HL-60 (cell line): ENCODE measurements around the gene FBXL17.
A peak's percentile ranks its signal among the peaks of the same experiment; 100 is the strongest.

Source experiments
- DNase-seq, 2 experiments: peaks; one replicate each; pipeline ENCODE4 v3.0.0-alpha.2; 2010 to 2020; ENCODE audit warnings: low read depth in 1 of 2, low spot score in 1 of 2
- H3K27ac ChIP-seq: fragments of 250-450 bp; sonication (Bioruptor Pico); replicated peaks from 2 replicates; pipeline ENCODE4 v1.5.1; 2020; ENCODE audit warnings: mild to moderate bottlenecking, moderate library complexity
- H3K27me3 ChIP-seq: fragments of 250-450 bp; sonication (Bioruptor Pico); 2 replicates; pipeline ENCODE4 v1.5.1; 2021; ENCODE audit warnings: mild to moderate bottlenecking, moderate library complexity; ENCODE audit not compliant: insufficient read depth, poor library complexity, severe bottlenecking
- H3K4me3 ChIP-seq: replicated peaks from 2 replicates; pipeline ENCODE4 v1.5.1; 2011; ENCODE audit warnings: mild to moderate bottlenecking, control low read depth, low read length; ENCODE audit not compliant: insufficient read depth
- GABPA ChIP-seq: IDR thresholded peaks from 2 replicates; pipeline ENCODE4 v1.6.1; 2012; ENCODE audit warnings: low read depth
- POLR2AphosphoS5 ChIP-seq: IDR thresholded peaks from 2 replicates; pipeline ENCODE4 v1.6.1; 2012; ENCODE audit warnings: low read depth
- SPI1 ChIP-seq: IDR thresholded peaks from 2 replicates; pipeline ENCODE4 v1.6.1; 2012; ENCODE audit warnings: low read depth, mild to moderate bottlenecking, borderline replicate concordance
- TF ChIP-seq, protein P1 (sequence below): IDR thresholded peaks from 2 replicates; pipeline ENCODE4 v1.6.1; 2012; ENCODE audit warnings: low read depth; ENCODE audit not compliant: insufficient replicate concordance
- TF ChIP-seq, protein P2 (sequence below): IDR thresholded peaks from one replicate; pipeline ENCODE4 v1.5.1; 2011; ENCODE audit warnings: low read length, control low read depth, inconsistent platforms; ENCODE audit not compliant: insufficient read depth

The FBXL17 gene

DNA sequence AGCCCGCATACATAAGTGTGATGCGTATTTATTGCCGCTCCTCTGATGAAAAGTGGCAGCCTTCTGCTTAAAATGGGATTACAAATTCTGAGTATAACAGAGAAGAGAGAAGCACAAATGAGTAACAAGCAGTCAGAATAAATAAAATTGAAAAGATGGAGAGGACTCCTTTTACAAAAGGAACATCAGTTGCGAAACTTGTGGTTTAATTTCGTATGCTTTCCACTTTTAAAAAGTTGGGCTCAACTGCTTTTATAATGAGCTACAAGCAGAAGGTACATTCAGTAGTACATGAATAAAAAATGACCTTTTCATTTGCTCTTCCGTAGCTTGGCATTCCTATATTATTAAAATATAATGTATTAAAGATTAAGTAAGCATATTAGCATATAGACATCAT is 320.0 kb downstream of the FBXL17 start:
- H3K4me3 ChIP-seq: no peak overlapping the region
- TF ChIP-seq, protein P1, sequence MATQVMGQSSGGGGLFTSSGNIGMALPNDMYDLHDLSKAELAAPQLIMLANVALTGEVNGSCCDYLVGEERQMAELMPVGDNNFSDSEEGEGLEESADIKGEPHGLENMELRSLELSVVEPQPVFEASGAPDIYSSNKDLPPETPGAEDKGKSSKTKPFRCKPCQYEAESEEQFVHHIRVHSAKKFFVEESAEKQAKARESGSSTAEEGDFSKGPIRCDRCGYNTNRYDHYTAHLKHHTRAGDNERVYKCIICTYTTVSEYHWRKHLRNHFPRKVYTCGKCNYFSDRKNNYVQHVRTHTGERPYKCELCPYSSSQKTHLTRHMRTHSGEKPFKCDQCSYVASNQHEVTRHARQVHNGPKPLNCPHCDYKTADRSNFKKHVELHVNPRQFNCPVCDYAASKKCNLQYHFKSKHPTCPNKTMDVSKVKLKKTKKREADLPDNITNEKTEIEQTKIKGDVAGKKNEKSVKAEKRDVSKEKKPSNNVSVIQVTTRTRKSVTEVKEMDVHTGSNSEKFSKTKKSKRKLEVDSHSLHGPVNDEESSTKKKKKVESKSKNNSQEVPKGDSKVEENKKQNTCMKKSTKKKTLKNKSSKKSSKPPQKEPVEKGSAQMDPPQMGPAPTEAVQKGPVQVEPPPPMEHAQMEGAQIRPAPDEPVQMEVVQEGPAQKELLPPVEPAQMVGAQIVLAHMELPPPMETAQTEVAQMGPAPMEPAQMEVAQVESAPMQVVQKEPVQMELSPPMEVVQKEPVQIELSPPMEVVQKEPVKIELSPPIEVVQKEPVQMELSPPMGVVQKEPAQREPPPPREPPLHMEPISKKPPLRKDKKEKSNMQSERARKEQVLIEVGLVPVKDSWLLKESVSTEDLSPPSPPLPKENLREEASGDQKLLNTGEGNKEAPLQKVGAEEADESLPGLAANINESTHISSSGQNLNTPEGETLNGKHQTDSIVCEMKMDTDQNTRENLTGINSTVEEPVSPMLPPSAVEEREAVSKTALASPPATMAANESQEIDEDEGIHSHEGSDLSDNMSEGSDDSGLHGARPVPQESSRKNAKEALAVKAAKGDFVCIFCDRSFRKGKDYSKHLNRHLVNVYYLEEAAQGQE: no peak
- TF ChIP-seq GABPA (no peak), POLR2AphosphoS5 (no peak)
- H3K27me3 ChIP-seq: no peaks in the 10 kb centered on the region
- peak in 1 of 2 experiments; percentile 1 for DNase-seq
- no peak overlapping the region for H3K27ac ChIP-seq

DNA sequence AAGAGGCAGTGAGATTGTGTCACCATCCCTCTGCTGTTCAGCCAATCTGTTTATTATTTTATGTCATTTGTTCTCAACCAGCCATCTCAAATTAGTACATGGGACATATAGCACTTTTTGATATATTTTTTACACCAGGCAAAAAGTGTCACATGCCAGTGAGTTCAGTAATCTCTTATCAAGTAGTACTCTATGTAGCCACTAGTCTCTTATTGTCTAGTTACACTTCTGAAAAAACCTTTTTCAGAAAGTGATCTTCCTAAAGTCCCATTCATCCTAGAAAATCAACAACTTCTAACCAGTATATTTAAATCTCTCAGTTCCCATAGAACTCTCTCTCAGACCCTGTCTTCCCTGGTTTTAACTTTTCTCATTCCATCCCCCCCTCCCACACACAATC is 321.6 kb downstream of the FBXL17 start:
- Histone ChIP-seq H3K27ac (no peak overlapping the region), H3K4me3 (no peak overlapping the region), H3K27me3 (no peaks in the 10 kb centered on the region)
- no peak for DNase-seq
- TF ChIP-seq SPI1: no peak
- TF ChIP-seq, protein P1: no peak
- TF ChIP-seq, protein P2, sequence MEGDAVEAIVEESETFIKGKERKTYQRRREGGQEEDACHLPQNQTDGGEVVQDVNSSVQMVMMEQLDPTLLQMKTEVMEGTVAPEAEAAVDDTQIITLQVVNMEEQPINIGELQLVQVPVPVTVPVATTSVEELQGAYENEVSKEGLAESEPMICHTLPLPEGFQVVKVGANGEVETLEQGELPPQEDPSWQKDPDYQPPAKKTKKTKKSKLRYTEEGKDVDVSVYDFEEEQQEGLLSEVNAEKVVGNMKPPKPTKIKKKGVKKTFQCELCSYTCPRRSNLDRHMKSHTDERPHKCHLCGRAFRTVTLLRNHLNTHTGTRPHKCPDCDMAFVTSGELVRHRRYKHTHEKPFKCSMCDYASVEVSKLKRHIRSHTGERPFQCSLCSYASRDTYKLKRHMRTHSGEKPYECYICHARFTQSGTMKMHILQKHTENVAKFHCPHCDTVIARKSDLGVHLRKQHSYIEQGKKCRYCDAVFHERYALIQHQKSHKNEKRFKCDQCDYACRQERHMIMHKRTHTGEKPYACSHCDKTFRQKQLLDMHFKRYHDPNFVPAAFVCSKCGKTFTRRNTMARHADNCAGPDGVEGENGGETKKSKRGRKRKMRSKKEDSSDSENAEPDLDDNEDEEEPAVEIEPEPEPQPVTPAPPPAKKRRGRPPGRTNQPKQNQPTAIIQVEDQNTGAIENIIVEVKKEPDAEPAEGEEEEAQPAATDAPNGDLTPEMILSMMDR: no peak

DNA sequence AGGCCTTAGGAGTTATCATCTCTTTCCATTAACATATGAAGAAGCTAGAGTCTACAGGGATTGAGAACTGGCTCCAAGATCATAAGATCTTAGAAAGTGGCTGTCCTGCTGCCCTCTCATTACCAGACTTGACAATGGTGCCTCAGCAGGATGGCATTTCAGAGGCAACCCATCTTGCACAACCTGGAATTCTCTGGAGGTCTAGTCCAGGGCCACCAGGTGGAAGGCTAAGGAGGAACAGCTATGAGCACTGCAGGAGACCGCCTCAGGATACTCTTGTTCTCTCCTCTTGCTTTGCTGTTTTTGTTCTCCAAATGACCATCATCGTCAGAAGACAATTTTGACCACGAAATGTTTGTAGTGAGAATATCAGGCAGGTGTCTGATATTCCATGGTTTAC is 322.6 kb downstream of the FBXL17 start:
- Histone ChIP-seq H3K27me3 (no peaks in the 10 kb centered on the region), H3K4me3 (no peak overlapping the region), H3K27ac (no peak overlapping the region)
- no peak for DNase-seq
- TF ChIP-seq, protein P1: no peak
- TF ChIP-seq SPI1: no peak
- TF ChIP-seq GABPA: no peak
- TF ChIP-seq, protein P2: no peak
- no peak for TF ChIP-seq POLR2AphosphoS5

DNA sequence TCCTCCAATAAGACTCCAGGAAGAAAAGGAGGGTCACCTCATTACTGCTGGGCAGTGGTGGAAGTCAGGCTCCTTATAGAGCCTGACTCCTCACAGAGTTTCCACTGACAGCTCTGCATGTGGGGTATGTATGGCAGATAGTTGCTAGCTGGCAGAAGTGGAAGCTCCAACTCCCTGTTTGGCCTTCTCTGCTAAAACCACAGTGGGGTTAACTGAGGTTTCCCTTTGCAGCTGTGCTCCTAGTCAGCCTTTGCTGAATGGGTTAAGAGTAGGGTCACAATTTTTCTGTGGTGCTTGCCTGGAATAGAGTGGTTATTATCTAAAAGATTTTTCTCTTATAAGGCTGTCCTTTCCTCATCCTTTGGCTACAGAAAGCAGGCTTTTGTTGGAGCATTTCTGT is 327.5 kb downstream of the FBXL17 start:
- H3K27me3 ChIP-seq: no peaks in the 10 kb centered on the region
- H3K27ac ChIP-seq: no peak overlapping the region
- H3K4me3 ChIP-seq: no peak overlapping the region
- DNase-seq: no peak
- TF ChIP-seq, protein P1: no peak
- no peak for TF ChIP-seq SPI1
- TF ChIP-seq GABPA: no peak
- TF ChIP-seq, protein P2: no peak
- TF ChIP-seq POLR2AphosphoS5: no peak
